WTC11 (cell line): Measurements from ENCODE around the gene EIF5B. TPM values are rescaled to one million over a fixed set of nuclear protein-coding genes. Genes with fewer than 3 reads are reported as not detected.
"Not testable (repeated sequence)": the region's sequence is repeated elsewhere in the genome, so short reads cannot be mapped to it uniquely, and the experiment has no call there.

ENCODE experiments used
- ATAC-seq: fragments of 200-7000 bp; cut with Tn5 transposase; 2 replicates; pipeline ENCODE4 v1.10.0; 2021; ENCODE audit warnings: mild to moderate bottlenecking, moderate library complexity
- CTCF ChIA-PET: fragments of 300-600 bp; sonication (Branson Sonifier 250); formaldehyde crosslinking; loops from one replicate; lab custom pipeline; 2021; ENCODE audit warnings: antibody characterized with exemption; lab: Charles Lee
- POLR2A ChIA-PET: fragments of 350-600 bp; sonication (Branson Sonifier 250); formaldehyde crosslinking; loops from one replicate; lab custom pipeline; 2021; ENCODE audit warnings: antibody characterized with exemption; lab: Charles Lee
- DNase-seq: peaks from one replicate; pipeline ENCODE4 v3.0.0; 2021; ENCODE audit warnings: low spot score
- H3K27ac Mint-ChIP-seq: 2 replicates; pipeline ENCODE4 v1.8.0; 2021; ENCODE audit warnings: mixed read lengths
- H3K27me3 Mint-ChIP-seq: 2 replicates; pipeline ENCODE4 v1.8.0; 2021; ENCODE audit warnings: low read depth, mild to moderate bottlenecking, moderate library complexity, mixed read lengths
- H3K36me3 Mint-ChIP-seq: 2 replicates; pipeline ENCODE4 v1.8.0; 2021; ENCODE audit warnings: mixed read lengths
- H3K4me1 Mint-ChIP-seq: 2 replicates; pipeline ENCODE4 v1.8.0; 2022; ENCODE audit warnings: mixed read lengths
- H3K4me3 Mint-ChIP-seq: 2 replicates; pipeline ENCODE4 v1.8.0; 2021; ENCODE audit warnings: mild to moderate bottlenecking, moderate library complexity, mixed read lengths
- H3K9me3 Mint-ChIP-seq: 2 replicates; pipeline ENCODE4 v1.8.0; 2021; ENCODE audit warnings: mixed read lengths
- ARID4B ChIP-seq: sonication (generic); formaldehyde crosslinking; IDR thresholded peaks from 2 replicates; pipeline ENCODE4 v1.8.0; 2023; ENCODE audit warnings: missing genetic modification reagents, mild to moderate bottlenecking, borderline replicate concordance
- CBFB ChIP-seq: sonication (generic); formaldehyde crosslinking; IDR thresholded peaks from 2 replicates; pipeline ENCODE4 v1.8.1; 2022; ENCODE audit warnings: mild to moderate bottlenecking, low read depth, missing genetic modification reagents
- CREB1 ChIP-seq: sonication (generic); formaldehyde crosslinking; IDR thresholded peaks from 2 replicates; pipeline ENCODE4 v1.8.0; 2023; ENCODE audit warnings: mild to moderate bottlenecking, missing genetic modification reagents
- E2F4 ChIP-seq: sonication (generic); formaldehyde crosslinking; IDR thresholded peaks from 2 replicates; pipeline ENCODE4 v1.8.1; 2022; ENCODE audit warnings: low read depth, mild to moderate bottlenecking, moderate library complexity, missing genetic modification reagents, borderline replicate concordance
- ETV6 ChIP-seq: sonication (generic); formaldehyde crosslinking; IDR thresholded peaks from 2 replicates; pipeline ENCODE4 v1.8.1; 2022; ENCODE audit warnings: mild to moderate bottlenecking, missing genetic modification reagents
- FOXJ3 ChIP-seq: sonication (generic); formaldehyde crosslinking; IDR thresholded peaks from 2 replicates; pipeline ENCODE4 v1.9.0; 2021; ENCODE audit warnings: missing genetic modification reagents, mild to moderate bottlenecking, borderline replicate concordance
- FOXP1 ChIP-seq: sonication (generic); formaldehyde crosslinking; IDR thresholded peaks from 2 replicates; pipeline ENCODE4 v1.8.0; 2022; ENCODE audit warnings: missing genetic modification reagents, mild to moderate bottlenecking, moderate library complexity, borderline replicate concordance
- GABPB1 ChIP-seq: sonication (generic); formaldehyde crosslinking; IDR thresholded peaks from 2 replicates; pipeline ENCODE4 v1.8.1; 2023; ENCODE audit warnings: mild to moderate bottlenecking, missing genetic modification reagents
- IRF2 ChIP-seq: sonication (generic); formaldehyde crosslinking; IDR thresholded peaks from 2 replicates; pipeline ENCODE4 v1.8.0; 2022; ENCODE audit warnings: low read depth, missing genetic modification reagents, borderline replicate concordance
- NFE2L1 ChIP-seq: sonication (generic); formaldehyde crosslinking; IDR thresholded peaks from 2 replicates; pipeline ENCODE4 v1.8.1; 2023; ENCODE audit warnings: missing genetic modification reagents
- NFYB ChIP-seq: sonication (generic); formaldehyde crosslinking; conservative IDR thresholded peaks from 2 replicates; pipeline ENCODE4 v1.8.0; 2022; ENCODE audit warnings: low read depth, missing genetic modification reagents
- NR1H2 ChIP-seq: sonication (generic); formaldehyde crosslinking; IDR thresholded peaks from 2 replicates; pipeline ENCODE4 v1.9.0; 2021; ENCODE audit warnings: mild to moderate bottlenecking, moderate library complexity, missing genetic modification reagents
- STAT6 ChIP-seq: sonication (generic); formaldehyde crosslinking; conservative IDR thresholded peaks from 2 replicates; pipeline ENCODE4 v1.8.1; 2023; ENCODE audit warnings: mild to moderate bottlenecking, low read depth, missing genetic modification reagents, moderate library complexity
- USF2 ChIP-seq: sonication (generic); formaldehyde crosslinking; IDR thresholded peaks from 2 replicates; pipeline ENCODE4 v1.8.1; 2023; ENCODE audit warnings: mild to moderate bottlenecking, missing genetic modification reagents, moderate library complexity
- ZNF121 ChIP-seq: sonication (generic); formaldehyde crosslinking; IDR thresholded peaks from 2 replicates; pipeline ENCODE4 v1.8.0; 2023; ENCODE audit warnings: missing genetic modification reagents
- ZNF396 ChIP-seq: fragments of 250-450 bp; sonication (Bioruptor Pico); IDR thresholded peaks from 2 replicates; pipeline ENCODE4 v1.8.0; 2021; ENCODE audit warnings: mild to moderate bottlenecking, moderate library complexity, borderline replicate concordance
- ZNF423 ChIP-seq: fragments of 250-450 bp; sonication (Bioruptor Pico); IDR thresholded peaks from 2 replicates; pipeline ENCODE4 v2.1.2; 2022; ENCODE audit warnings: mild to moderate bottlenecking, moderate library complexity
- total RNA-seq: library from RNA; stranded (reverse); gene quantifications from 3 replicates; pipeline ENCODE4 v1.2.3, GENCODE V29; 2021
- TF ChIP-seq, protein P1 (sequence below): fragments of 250-450 bp; sonication (Bioruptor Pico); conservative IDR thresholded peaks from 2 replicates; pipeline ENCODE4 v1.9.0; 2021; ENCODE audit warnings: mild to moderate bottlenecking

Gene EIF5B
- total RNA-seq, 1 experiment from 2014 or later: 68.8 TPM

DNA sequence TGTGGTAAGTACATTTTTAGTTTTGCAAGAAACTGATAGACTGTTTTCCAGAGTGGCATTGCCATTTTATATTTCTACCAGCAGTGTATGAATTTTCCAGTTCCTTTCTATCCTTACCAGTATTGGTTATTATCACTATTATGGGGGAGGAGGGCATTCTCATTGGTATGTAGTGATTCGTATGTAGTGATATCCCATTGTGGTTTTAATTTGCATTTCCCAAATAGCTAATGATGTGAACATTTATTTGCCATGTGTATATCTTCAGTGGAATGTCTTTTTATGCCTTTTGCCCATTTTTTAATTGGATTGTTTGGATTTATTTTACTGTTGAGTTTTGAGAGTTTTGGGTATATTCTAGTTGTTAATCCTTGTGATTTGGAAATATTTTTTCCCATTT is 16.9 kb downstream of the EIF5B start (continued):
- no peak for TF ChIP-seq ARID4B (CRISPR knock-in tag)
- no peak for TF ChIP-seq NFE2L1
- TF ChIP-seq FOXJ3: no peak

DNA sequence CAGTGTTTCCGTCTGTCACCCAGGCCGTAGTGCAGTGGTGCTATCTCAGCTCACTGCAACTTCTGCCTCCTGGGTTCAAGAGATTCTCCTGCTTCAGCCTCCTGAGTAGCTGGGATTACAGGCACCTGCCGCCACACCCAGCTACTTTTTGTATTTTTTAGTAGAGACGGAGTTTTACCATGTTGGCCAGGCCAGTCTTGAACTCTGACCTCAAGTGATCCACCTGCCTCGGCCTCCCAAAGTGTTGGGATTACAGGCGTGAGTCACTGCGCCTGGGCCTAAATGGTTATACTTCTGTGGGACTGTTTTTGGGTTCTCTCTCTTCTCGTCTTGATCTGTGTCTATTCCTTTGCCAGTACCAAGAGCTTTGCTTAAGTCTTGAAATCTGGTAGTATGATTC is 17.6 kb downstream of the EIF5B start:
- ATAC-seq, H3K36me3 Mint-ChIP-seq, DNase-seq, H3K9me3 Mint-ChIP-seq, H3K4me3 Mint-ChIP-seq, CTCF ChIA-PET, H3K27me3 Mint-ChIP-seq: not testable (repeated sequence)
- Mint-ChIP-seq H3K4me1 (peaks cover 13% of the 10 kb centered on the region), H3K27ac (peak overlapping the region; percentile 12; the same call in 1 of the 2 replicates)
- POLR2A ChIA-PET: interaction anchor here (0.6 kb wide), 1 partner anchor 111 kb away, joined by 7 read pairs; no protein-coding TSS in a partner anchor

GRCh38 chr2:99356853-99357252 is 19.7 kb downstream of the EIF5B start:
- ChIA-PET POLR2A (no interaction called here), CTCF (interaction anchor here (1.2 to 1.4 kb wide), 2 partner anchors 19 to 21 kb away, joined by 4 read pairs; partner anchors contain the start of genes EIF5B and TXNDC9)
- H3K27me3 Mint-ChIP-seq: no peaks in the 10 kb centered on the region
- H3K4me1 Mint-ChIP-seq: peaks cover 13% of the 10 kb centered on the region
- no peak overlapping the region for H3K4me3 Mint-ChIP-seq
- no peak for ATAC-seq
- no peak for DNase-seq
- peak overlapping the region; percentile 73; the same call in 1 of the 2 replicates for H3K27ac Mint-ChIP-seq
- H3K9me3 Mint-ChIP-seq: no peaks in the 10 kb centered on the region
- TF ChIP-seq STAT6 (CRISPR knock-in tag) (no peak), CBFB (CRISPR knock-in tag) (no peak), NR1H2 (CRISPR knock-in tag) (no peak), FOXJ3 (no peak), NFE2L1 (no peak), IRF2 (CRISPR knock-in tag) (no peak), GABPB1 (CRISPR knock-in tag) (no peak), ZNF423 (CRISPR knock-in tag) (no peak), FOXP1 (CRISPR knock-in tag) (no peak), E2F4 (CRISPR knock-in tag) (no peak), USF2 (no peak), CREB1 (CRISPR knock-in tag) (no peak), ZNF396 (CRISPR knock-in tag) (no peak), ETV6 (no peak), ZNF121 (CRISPR knock-in tag) (no peak), NFYB (CRISPR knock-in tag) (no peak)
- TF ChIP-seq, protein P1, sequence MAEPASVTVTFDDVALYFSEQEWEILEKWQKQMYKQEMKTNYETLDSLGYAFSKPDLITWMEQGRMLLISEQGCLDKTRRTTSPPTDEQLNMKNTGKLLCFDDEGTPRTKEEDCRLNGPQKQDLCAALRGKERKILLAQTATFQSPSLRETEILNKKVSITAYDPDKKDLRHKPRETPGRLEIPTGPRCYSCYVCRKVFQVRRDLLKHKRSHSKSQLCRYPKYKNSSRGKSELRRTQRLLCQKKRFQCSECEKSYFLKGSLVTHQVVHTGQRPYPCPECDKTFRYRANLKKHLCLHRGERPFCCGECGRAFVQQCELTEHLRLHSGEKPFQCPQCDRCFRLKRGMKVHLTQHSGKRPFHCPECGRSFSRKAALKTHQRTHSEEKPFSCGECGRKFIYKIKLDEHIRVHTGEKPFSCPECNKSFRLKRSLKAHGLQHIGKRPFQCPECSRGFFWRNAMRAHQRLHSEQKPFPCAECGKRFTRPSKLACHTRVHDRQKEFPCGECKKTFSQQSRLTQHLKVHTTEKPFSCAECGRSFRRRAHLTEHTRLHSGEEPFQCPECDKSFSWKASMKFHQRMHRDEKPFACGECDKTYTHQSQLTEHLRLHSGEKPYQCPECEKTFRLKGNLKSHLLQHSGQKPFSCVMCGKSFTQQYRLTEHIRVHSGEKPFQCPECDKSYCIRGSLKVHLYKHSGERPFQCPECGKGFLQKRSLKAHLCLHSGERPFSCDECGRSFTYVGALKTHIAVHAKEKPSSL (CRISPR knock-in tag): no peak
- peaks cover 14% of the 10 kb centered on the region for H3K36me3 Mint-ChIP-seq
